WTC11 (cell line): ENCODE results near the gene FHIT. TPM values are rescaled to one million over a fixed set of nuclear protein-coding genes. Genes with fewer than 3 reads are reported as not detected.

Experiments used
- ATAC-seq: fragments of 200-7000 bp; cut with Tn5 transposase; 2 replicates; pipeline ENCODE4 v1.10.0; 2021; ENCODE audit warnings: mild to moderate bottlenecking, moderate library complexity
- CTCF ChIA-PET: fragments of 300-600 bp; sonication (Branson Sonifier 250); formaldehyde crosslinking; loops from one replicate; lab custom pipeline; 2021; ENCODE audit warnings: antibody characterized with exemption; lab: Charles Lee
- POLR2A ChIA-PET: fragments of 350-600 bp; sonication (Branson Sonifier 250); formaldehyde crosslinking; loops from one replicate; lab custom pipeline; 2021; ENCODE audit warnings: antibody characterized with exemption; lab: Charles Lee
- DNase-seq: peaks from one replicate; pipeline ENCODE4 v3.0.0; 2021; ENCODE audit warnings: low spot score
- H3K27ac Mint-ChIP-seq: 2 replicates; pipeline ENCODE4 v1.8.0; 2021; ENCODE audit warnings: mixed read lengths
- H3K27me3 Mint-ChIP-seq: 2 replicates; pipeline ENCODE4 v1.8.0; 2021; ENCODE audit warnings: low read depth, mild to moderate bottlenecking, moderate library complexity, mixed read lengths
- H3K36me3 Mint-ChIP-seq: 2 replicates; pipeline ENCODE4 v1.8.0; 2021; ENCODE audit warnings: mixed read lengths
- H3K4me1 Mint-ChIP-seq: 2 replicates; pipeline ENCODE4 v1.8.0; 2022; ENCODE audit warnings: mixed read lengths
- H3K4me3 Mint-ChIP-seq: 2 replicates; pipeline ENCODE4 v1.8.0; 2021; ENCODE audit warnings: mild to moderate bottlenecking, moderate library complexity, mixed read lengths
- H3K9me3 Mint-ChIP-seq: 2 replicates; pipeline ENCODE4 v1.8.0; 2021; ENCODE audit warnings: mixed read lengths
- ATF1 ChIP-seq: sonication (generic); formaldehyde crosslinking; IDR thresholded peaks from 2 replicates; pipeline ENCODE4 v1.8.1; 2023; ENCODE audit warnings: mild to moderate bottlenecking, moderate library complexity, missing genetic modification reagents
- ATF3 ChIP-seq: sonication (generic); formaldehyde crosslinking; conservative IDR thresholded peaks from 2 replicates; pipeline ENCODE4 v1.8.1; 2022; ENCODE audit warnings: mild to moderate bottlenecking, missing genetic modification reagents
- CTCF ChIP-seq: fragments of 200-600 bp; IDR thresholded peaks from 2 replicates; pipeline ENCODE4 v1.8.0; 2022; ENCODE audit warnings: antibody characterized with exemption
- FOXK1 ChIP-seq: sonication (generic); formaldehyde crosslinking; IDR thresholded peaks from 2 replicates; pipeline ENCODE4 v1.8.0; 2022; ENCODE audit warnings: mild to moderate bottlenecking, moderate library complexity, missing genetic modification reagents
- FOXP1 ChIP-seq: sonication (generic); formaldehyde crosslinking; IDR thresholded peaks from 2 replicates; pipeline ENCODE4 v1.8.0; 2022; ENCODE audit warnings: missing genetic modification reagents, mild to moderate bottlenecking, moderate library complexity, borderline replicate concordance
- GRHL2 ChIP-seq: fragments of 250-450 bp; sonication (Bioruptor Pico); IDR thresholded peaks from 2 replicates; pipeline ENCODE4 v1.8.0; 2022; ENCODE audit warnings: mild to moderate bottlenecking, moderate library complexity; ENCODE audit not compliant: insufficient replicate concordance, severe bottlenecking
- GTF2I ChIP-seq: fragments of 250-450 bp; sonication (Bioruptor Pico); conservative IDR thresholded peaks from 2 replicates; pipeline ENCODE4 v1.4.0; 2021; ENCODE audit warnings: mild to moderate bottlenecking
- IRF1 ChIP-seq: sonication (generic); formaldehyde crosslinking; IDR thresholded peaks from 2 replicates; pipeline ENCODE4 v1.8.0; 2023; ENCODE audit warnings: missing genetic modification reagents
- JAZF1 ChIP-seq: fragments of 250-450 bp; sonication (Bioruptor Pico); IDR thresholded peaks from 2 replicates; pipeline ENCODE4 v1.9.0; 2021; ENCODE audit warnings: moderate library complexity, mild to moderate bottlenecking, inconsistent platforms
- MLX ChIP-seq: sonication (generic); formaldehyde crosslinking; IDR thresholded peaks from 2 replicates; pipeline ENCODE4 v1.8.1; 2023; ENCODE audit warnings: mild to moderate bottlenecking, missing genetic modification reagents, moderate library complexity
- NFE2L1 ChIP-seq: sonication (generic); formaldehyde crosslinking; IDR thresholded peaks from 2 replicates; pipeline ENCODE4 v1.8.1; 2023; ENCODE audit warnings: missing genetic modification reagents
- NR2C2 ChIP-seq: sonication (generic); formaldehyde crosslinking; IDR thresholded peaks from 2 replicates; pipeline ENCODE4 v1.8.0; 2022; ENCODE audit warnings: mild to moderate bottlenecking, missing genetic modification reagents
- SMAD4 ChIP-seq: sonication (generic); formaldehyde crosslinking; IDR thresholded peaks from 2 replicates; pipeline ENCODE4 v1.8.0; 2022; ENCODE audit warnings: mild to moderate bottlenecking, missing genetic modification reagents
- TCF7 ChIP-seq: sonication (generic); formaldehyde crosslinking; IDR thresholded peaks from 2 replicates; pipeline ENCODE4 v1.8.0; 2022; ENCODE audit warnings: mild to moderate bottlenecking, low read depth, missing genetic modification reagents, moderate library complexity
- TEAD1 ChIP-seq: sonication (generic); formaldehyde crosslinking; IDR thresholded peaks from 2 replicates; pipeline ENCODE4 v1.8.0; 2022; ENCODE audit warnings: mild to moderate bottlenecking, missing genetic modification reagents
- USF1 ChIP-seq: sonication (generic); formaldehyde crosslinking; IDR thresholded peaks from 2 replicates; pipeline ENCODE4 v1.8.0; 2022; ENCODE audit warnings: mild to moderate bottlenecking, missing genetic modification reagents
- ZBTB21 ChIP-seq: sonication (generic); formaldehyde crosslinking; IDR thresholded peaks from 2 replicates; pipeline ENCODE4 v1.8.1; 2023; ENCODE audit warnings: mild to moderate bottlenecking, missing genetic modification reagents, borderline replicate concordance
- ZNF121 ChIP-seq: sonication (generic); formaldehyde crosslinking; IDR thresholded peaks from 2 replicates; pipeline ENCODE4 v1.8.0; 2023; ENCODE audit warnings: missing genetic modification reagents
- ZNF317 ChIP-seq: sonication (generic); formaldehyde crosslinking; IDR thresholded peaks from 2 replicates; pipeline ENCODE4 v1.8.1; 2023; ENCODE audit warnings: low read depth, mild to moderate bottlenecking, moderate library complexity, missing genetic modification reagents, borderline replicate concordance
- ZNF423 ChIP-seq: fragments of 250-450 bp; sonication (Bioruptor Pico); IDR thresholded peaks from 2 replicates; pipeline ENCODE4 v2.1.2; 2022; ENCODE audit warnings: mild to moderate bottlenecking, moderate library complexity
- total RNA-seq: library from RNA; stranded (reverse); gene quantifications from 3 replicates; pipeline ENCODE4 v1.2.3, GENCODE V29; 2021
- TF ChIP-seq, protein P1 (sequence below): sonication (generic); formaldehyde crosslinking; IDR thresholded peaks from 2 replicates; pipeline ENCODE4 v1.8.1; 2023; ENCODE audit warnings: mild to moderate bottlenecking, missing genetic modification reagents
- TF ChIP-seq, protein P2 (sequence below): fragments of 250-450 bp; sonication (Bioruptor Pico); IDR thresholded peaks from 2 replicates; pipeline ENCODE4 v1.8.0; 2021; ENCODE audit warnings: mild to moderate bottlenecking

The FHIT gene
- total RNA-seq, 1 experiment from 2014 or later: 2.6 TPM

DNA sequence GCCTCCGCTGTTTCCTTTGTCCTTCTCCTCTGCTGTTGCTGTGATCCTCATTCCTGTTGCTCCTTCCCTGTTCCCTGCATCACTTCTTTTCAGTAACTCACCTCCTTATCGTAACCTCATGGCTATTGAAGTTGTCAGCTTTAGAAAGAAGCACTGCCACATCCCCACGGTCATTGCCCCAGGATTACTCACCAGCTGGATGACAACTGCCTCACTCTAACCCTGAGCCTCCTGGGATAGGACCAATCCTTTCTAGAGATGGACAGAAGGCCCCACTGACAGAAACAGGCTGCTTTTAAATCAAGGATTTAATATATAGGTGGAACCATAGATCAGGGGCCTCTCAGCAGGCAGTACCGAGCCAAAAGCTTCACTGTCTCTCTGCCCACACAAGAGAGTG, 4.1 kb downstream of the FHIT start:
- Mint-ChIP-seq H3K27ac (peak overlapping the region; percentile 84; the same call in 1 of the 2 replicates), H3K36me3 (no peaks in the 10 kb centered on the region), H3K9me3 (no peaks in the 10 kb centered on the region), H3K4me3 (no peak overlapping the region), H3K4me1 (peaks cover 52% of the 10 kb centered on the region), H3K27me3 (no peaks in the 10 kb centered on the region)
- ChIA-PET POLR2A (interaction anchor here (0.7 kb wide), 1 partner anchor 216 kb away, joined by 3 read pairs; no protein-coding TSS in a partner anchor), CTCF (no interaction called here)
- no peak for TF ChIP-seq GRHL2 (CRISPR knock-in tag)
- no peak for TF ChIP-seq NFE2L1 (CRISPR knock-in tag)
- TF ChIP-seq, protein P1, sequence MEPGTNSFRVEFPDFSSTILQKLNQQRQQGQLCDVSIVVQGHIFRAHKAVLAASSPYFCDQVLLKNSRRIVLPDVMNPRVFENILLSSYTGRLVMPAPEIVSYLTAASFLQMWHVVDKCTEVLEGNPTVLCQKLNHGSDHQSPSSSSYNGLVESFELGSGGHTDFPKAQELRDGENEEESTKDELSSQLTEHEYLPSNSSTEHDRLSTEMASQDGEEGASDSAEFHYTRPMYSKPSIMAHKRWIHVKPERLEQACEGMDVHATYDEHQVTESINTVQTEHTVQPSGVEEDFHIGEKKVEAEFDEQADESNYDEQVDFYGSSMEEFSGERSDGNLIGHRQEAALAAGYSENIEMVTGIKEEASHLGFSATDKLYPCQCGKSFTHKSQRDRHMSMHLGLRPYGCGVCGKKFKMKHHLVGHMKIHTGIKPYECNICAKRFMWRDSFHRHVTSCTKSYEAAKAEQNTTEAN (CRISPR knock-in tag): no peak
- no peak for TF ChIP-seq CTCF
- no peak for TF ChIP-seq JAZF1 (CRISPR knock-in tag)
- TF ChIP-seq ZNF423 (CRISPR knock-in tag): no peak
- TF ChIP-seq ATF1 (CRISPR knock-in tag): no peak
- TF ChIP-seq SMAD4: no peak
- no peak for TF ChIP-seq MLX (CRISPR knock-in tag)
- TF ChIP-seq USF1 (CRISPR knock-in tag): no peak
- TF ChIP-seq ZNF121 (CRISPR knock-in tag): no peak
- no peak for TF ChIP-seq IRF1 (CRISPR knock-in tag)
- TF ChIP-seq FOXP1: no peak
- TF ChIP-seq ZNF317: no peak
- no peak for TF ChIP-seq FOXK1 (CRISPR knock-in tag)
- TF ChIP-seq NR2C2 (CRISPR knock-in tag): no peak
- no peak for TF ChIP-seq ZBTB21 (CRISPR knock-in tag)
- no peak for TF ChIP-seq TCF7 (CRISPR knock-in tag)
- TF ChIP-seq TEAD1 (CRISPR knock-in tag): no peak
- TF ChIP-seq ATF3 (CRISPR knock-in tag): no peak
- ATAC-seq (no peak), DNase-seq (no peak)

DNA sequence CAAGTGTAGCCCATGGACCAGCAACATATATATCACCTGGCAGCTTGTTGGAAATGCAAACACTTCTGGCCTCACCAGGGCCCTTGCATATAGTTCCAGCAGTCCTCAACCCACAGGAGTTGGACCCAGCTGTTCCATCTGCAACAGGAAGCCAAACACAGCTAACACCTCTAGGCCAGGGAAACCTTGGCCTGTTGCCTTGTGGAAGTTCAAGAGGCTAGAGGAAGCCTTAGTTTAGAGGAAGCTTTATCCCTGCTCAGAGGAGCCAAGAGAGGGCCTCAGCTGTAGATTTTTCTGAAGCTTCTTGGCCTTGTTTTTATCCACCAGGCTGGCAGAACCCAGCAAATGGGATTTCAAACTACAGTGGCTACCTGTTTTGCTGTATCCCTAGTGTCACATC, 11.4 kb downstream of the FHIT start:
- DNase-seq (no peak), ATAC-seq (no peak)
- CTCF ChIA-PET: interaction anchor here (0.6 kb wide), 1 partner anchor 238 kb away, joined by 3 read pairs; no protein-coding TSS in a partner anchor
- Mint-ChIP-seq H3K4me1 (peaks cover 63% of the 10 kb centered on the region), H3K9me3 (no peaks in the 10 kb centered on the region), H3K27me3 (no peaks in the 10 kb centered on the region), H3K36me3 (no peaks in the 10 kb centered on the region)
- TF ChIP-seq TCF7 (CRISPR knock-in tag) (no peak), FOXP1 (no peak), GTF2I (CRISPR knock-in tag) (no peak)
- TF ChIP-seq, protein P2, sequence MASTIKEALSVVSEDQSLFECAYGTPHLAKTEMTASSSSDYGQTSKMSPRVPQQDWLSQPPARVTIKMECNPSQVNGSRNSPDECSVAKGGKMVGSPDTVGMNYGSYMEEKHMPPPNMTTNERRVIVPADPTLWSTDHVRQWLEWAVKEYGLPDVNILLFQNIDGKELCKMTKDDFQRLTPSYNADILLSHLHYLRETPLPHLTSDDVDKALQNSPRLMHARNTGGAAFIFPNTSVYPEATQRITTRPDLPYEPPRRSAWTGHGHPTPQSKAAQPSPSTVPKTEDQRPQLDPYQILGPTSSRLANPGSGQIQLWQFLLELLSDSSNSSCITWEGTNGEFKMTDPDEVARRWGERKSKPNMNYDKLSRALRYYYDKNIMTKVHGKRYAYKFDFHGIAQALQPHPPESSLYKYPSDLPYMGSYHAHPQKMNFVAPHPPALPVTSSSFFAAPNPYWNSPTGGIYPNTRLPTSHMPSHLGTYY (CRISPR knock-in tag): no peak
- TF ChIP-seq, all 79 proteins: peak for 0
- POLR2A ChIA-PET: no interaction called here
- Mint-ChIP-seq H3K27ac (no peak overlapping the region), H3K4me3 (no peak overlapping the region)
